Osteoblast (primary cell): ENCODE data around the gene NTNG2. TPM values are rescaled to one million over a fixed set of nuclear protein-coding genes. Genes with fewer than 3 reads are reported as not detected.
A peak's percentile ranks its signal among the peaks of the same experiment; 100 is the strongest.

Experiments
- DNase-seq: peaks from one replicate; pipeline ENCODE4 v3.0.0; 2011; ENCODE audit warnings: low spot score, mixed read lengths; ENCODE audit not compliant: insufficient read length; ENCODE audit errors: missing footprints
- H2AFZ ChIP-seq: 2 replicates; pipeline ENCODE4 v1.6.0; 2011; ENCODE audit warnings: mild to moderate bottlenecking, low read length
- H3K27ac ChIP-seq: 2 replicates; pipeline ENCODE4 v1.5.1; 2011; ENCODE audit warnings: mild to moderate bottlenecking, low read depth, low read length, moderate library complexity
- H3K27me3 ChIP-seq: 2 replicates; pipeline ENCODE4 v1.6.0; 2012; ENCODE audit warnings: mild to moderate bottlenecking, control low read depth, inconsistent platforms, low read length, moderate library complexity; ENCODE audit not compliant: insufficient read depth
- H3K36me3 ChIP-seq: 2 replicates; pipeline ENCODE4 v1.5.1; 2011; ENCODE audit warnings: mild to moderate bottlenecking, low read length, control low read depth, moderate library complexity; ENCODE audit not compliant: insufficient read depth
- H3K4me1 ChIP-seq: 2 replicates; pipeline ENCODE4 v1.5.1; 2011; ENCODE audit warnings: mild to moderate bottlenecking, low read length, control low read depth, moderate library complexity; ENCODE audit not compliant: insufficient read depth
- H3K4me2 ChIP-seq: 2 replicates; pipeline ENCODE4 v1.6.0; 2011; ENCODE audit warnings: mild to moderate bottlenecking, low read length; ENCODE audit not compliant: insufficient read depth
- H3K4me3 ChIP-seq: fragments of 200-600 bp; sonication (generic); 3 replicates; pipeline ENCODE4 v1.5.1; 2012; ENCODE audit warnings: mild to moderate bottlenecking, low read length, inconsistent platforms; ENCODE audit not compliant: insufficient read depth
- H3K79me2 ChIP-seq: 2 replicates; pipeline ENCODE4 v1.6.0; 2012; ENCODE audit warnings: mild to moderate bottlenecking, low read length, control low read depth, inconsistent platforms; ENCODE audit not compliant: insufficient read depth
- H3K9me3 ChIP-seq: 2 replicates; pipeline ENCODE4 v1.5.1; 2011; ENCODE audit warnings: low read depth, low read length, control low read depth
- H4K20me1 ChIP-seq: 2 replicates; pipeline ENCODE4 v1.6.0; 2012; ENCODE audit warnings: mild to moderate bottlenecking, low read length, control low read depth; ENCODE audit not compliant: insufficient read depth
- total RNA-seq: library from RNA; depleted of rRNA; stranded (reverse); fragments of >200 nt; gene quantifications from 2 replicates; pipeline ENCODE4 v1.2.3, GENCODE V29; 2012
- TF ChIP-seq, protein P1 (sequence below): IDR thresholded peaks from 2 replicates; pipeline ENCODE4 v1.5.1; 2011; ENCODE audit warnings: mild to moderate bottlenecking, low read depth, low read length, moderate library complexity; ENCODE audit errors: extremely low read depth

NTNG2 gene
- total RNA-seq, 1 donor, result 9.4 TPM

DNA sequence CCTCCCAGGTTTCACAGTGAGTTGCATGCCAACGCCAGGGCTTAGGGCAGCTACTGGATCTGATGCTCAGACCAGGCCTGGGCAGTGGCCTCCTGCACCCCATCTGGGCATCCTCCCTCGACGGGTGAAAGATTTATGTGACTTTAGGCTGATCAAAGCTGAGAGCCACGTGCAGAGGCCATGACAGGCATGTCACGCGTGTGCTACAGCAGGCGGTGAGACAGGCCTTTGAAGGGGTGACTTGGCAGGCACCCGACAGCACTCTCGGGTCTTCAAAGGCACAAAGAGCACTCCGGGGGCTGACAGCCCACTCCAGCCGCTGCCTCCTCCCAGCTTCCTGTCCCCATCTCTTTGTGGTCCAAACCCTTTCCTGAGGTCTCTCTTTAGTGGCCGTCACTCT, 66.2 kb downstream of the NTNG2 start:
- no peak overlapping the region for H2AFZ ChIP-seq
- peak; percentile 69 for DNase-seq

DNA sequence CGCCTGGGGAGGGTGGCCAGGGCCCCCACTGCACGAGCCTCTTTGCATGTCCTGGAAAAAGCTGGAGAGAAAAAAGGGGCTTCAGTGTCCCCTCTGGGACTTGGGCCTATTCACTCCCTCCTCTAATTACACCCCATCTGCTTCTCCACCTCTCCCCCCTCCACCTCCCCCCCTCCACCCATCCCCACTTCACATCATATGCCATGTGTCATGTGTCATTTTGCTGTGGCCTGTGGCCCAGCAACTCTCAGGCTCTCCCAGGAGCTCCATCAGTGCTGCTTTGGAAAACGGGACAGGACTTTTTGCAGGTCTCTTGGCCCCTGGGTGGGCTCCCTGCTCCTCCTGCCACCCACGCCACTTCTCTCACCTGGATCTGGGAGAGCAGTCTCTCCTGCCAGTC, 68.7 kb downstream of the NTNG2 start:
- H4K20me1 ChIP-seq, result no peaks in the 10 kb centered on the region
- H3K4me1 ChIP-seq, result no peaks in the 10 kb centered on the region
- no peak overlapping the region for H3K27ac ChIP-seq
- no peak overlapping the region for H3K4me2 ChIP-seq
- TF ChIP-seq, protein P1, sequence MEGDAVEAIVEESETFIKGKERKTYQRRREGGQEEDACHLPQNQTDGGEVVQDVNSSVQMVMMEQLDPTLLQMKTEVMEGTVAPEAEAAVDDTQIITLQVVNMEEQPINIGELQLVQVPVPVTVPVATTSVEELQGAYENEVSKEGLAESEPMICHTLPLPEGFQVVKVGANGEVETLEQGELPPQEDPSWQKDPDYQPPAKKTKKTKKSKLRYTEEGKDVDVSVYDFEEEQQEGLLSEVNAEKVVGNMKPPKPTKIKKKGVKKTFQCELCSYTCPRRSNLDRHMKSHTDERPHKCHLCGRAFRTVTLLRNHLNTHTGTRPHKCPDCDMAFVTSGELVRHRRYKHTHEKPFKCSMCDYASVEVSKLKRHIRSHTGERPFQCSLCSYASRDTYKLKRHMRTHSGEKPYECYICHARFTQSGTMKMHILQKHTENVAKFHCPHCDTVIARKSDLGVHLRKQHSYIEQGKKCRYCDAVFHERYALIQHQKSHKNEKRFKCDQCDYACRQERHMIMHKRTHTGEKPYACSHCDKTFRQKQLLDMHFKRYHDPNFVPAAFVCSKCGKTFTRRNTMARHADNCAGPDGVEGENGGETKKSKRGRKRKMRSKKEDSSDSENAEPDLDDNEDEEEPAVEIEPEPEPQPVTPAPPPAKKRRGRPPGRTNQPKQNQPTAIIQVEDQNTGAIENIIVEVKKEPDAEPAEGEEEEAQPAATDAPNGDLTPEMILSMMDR, result no peak
- no peaks in the 10 kb centered on the region for H3K36me3 ChIP-seq
- DNase-seq, result peak; percentile 39
- H3K4me3 ChIP-seq, result no peak overlapping the region
- H2AFZ ChIP-seq, result no peak overlapping the region
- peaks cover 26% of the 10 kb centered on the region for H3K27me3 ChIP-seq
- no peaks in the 10 kb centered on the region for H3K79me2 ChIP-seq
- no peaks in the 10 kb centered on the region for H3K9me3 ChIP-seq

More for the DNA sequence above, 66.2 kb downstream of the NTNG2 start:
- no peaks in the 10 kb centered on the region for H4K20me1 ChIP-seq
- H3K4me2 ChIP-seq, result no peak overlapping the region
- no peaks in the 10 kb centered on the region for H3K79me2 ChIP-seq
- H3K36me3 ChIP-seq, result no peaks in the 10 kb centered on the region
- no peak overlapping the region for H3K27ac ChIP-seq
- TF ChIP-seq, protein P1, result no peak
- peaks cover 11% of the 10 kb centered on the region for H3K27me3 ChIP-seq
- no peaks in the 10 kb centered on the region for H3K9me3 ChIP-seq
- H3K4me1 ChIP-seq, result no peaks in the 10 kb centered on the region
- no peak overlapping the region for H3K4me3 ChIP-seq

DNA sequence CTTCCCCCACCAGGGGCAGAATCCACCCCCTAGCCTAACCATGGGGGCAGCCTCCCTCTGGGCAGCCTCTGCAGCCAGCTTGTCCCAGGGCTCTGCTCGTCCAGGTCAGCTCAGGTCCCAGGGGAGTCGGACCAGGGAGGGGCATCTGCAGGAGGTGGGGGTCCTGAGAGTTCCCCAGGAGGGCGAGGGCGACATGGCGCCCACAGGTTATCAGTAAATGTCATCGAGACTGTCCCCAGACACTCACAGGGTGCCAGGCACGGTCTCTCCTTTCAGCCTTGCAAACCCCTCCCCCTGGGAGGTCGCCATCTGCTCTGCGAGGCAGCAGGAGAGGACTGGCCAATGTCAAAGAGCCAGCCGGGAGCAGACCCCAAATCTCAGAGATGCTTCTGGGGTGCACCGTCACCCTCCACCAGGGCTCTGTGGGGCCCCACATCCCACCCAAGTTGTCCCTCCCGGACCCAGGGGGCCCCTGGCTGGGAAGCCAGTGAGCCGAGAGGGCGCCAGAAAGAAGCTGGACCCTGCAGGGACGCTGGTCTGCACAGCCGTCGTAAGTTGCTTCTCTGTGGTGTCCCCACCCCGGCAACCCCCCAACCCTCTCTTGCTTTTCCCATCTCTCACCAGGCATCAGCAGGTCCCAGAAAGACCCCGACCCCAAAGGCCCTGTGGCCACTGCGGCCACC, 69.3 kb downstream of the NTNG2 start:
- Histone ChIP-seq H3K36me3 (no peaks in the 10 kb centered on the region), H3K4me1 (no peaks in the 10 kb centered on the region), H2AFZ (no peak overlapping the region), H3K79me2 (no peaks in the 10 kb centered on the region), H3K4me2 (no peak overlapping the region), H3K9me3 (no peaks in the 10 kb centered on the region), H3K27ac (no peak overlapping the region), H3K4me3 (no peak overlapping the region), H3K27me3 (peaks cover 22% of the 10 kb centered on the region), H4K20me1 (no peaks in the 10 kb centered on the region)
- peak; percentile 55 for DNase-seq
- TF ChIP-seq, protein P1, result no peak

DNA sequence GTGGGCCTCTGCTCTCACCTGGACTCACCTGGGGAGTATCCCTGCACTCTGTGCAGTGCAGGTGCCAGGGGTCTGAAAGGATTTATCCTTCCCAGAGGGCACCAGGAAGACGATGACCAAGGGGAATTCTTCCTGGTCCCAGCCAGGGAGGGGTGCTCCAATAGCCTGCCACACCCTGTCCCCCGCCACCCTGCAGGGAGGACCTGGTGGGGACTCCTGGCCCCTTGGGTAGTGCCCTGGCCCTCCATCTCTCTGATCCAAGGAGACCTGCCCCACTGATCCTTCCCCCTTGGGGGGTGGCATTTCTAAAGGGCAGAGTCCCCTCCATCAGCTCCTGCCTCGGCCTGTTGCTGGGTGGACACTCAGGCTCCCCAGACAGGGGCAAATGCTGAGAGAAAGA, 70.7 kb downstream of the NTNG2 start:
- Histone ChIP-seq H3K9me3 (no peaks in the 10 kb centered on the region), H3K4me1 (no peaks in the 10 kb centered on the region), H3K79me2 (no peaks in the 10 kb centered on the region), H2AFZ (no peak overlapping the region), H3K4me3 (no peak overlapping the region), H3K27me3 (peaks cover 23% of the 10 kb centered on the region), H4K20me1 (peaks cover 4% of the 10 kb centered on the region), H3K27ac (no peak overlapping the region), H3K36me3 (no peaks in the 10 kb centered on the region), H3K4me2 (no peak overlapping the region)
- TF ChIP-seq, protein P1, result no peak
- DNase-seq, result peak; percentile 54
